Liver (tissue), 9 donors: Measurements from ENCODE around the gene GSK3B. TPM values are rescaled to one million over a fixed set of nuclear protein-coding genes. Genes with fewer than 3 reads are reported as not detected.

ENCODE experiments used
- DNase-seq: peaks from one replicate; pipeline ENCODE4 v3.0.0-alpha.2; 2017; ENCODE audit warnings: low spot score
- H3K27ac ChIP-seq, 2 donors: one replicate each; pipeline ENCODE4 v1.7.0; 2013; ENCODE audit warnings: inconsistent platforms in 2 of 2, low read length in 2 of 2, control low read depth in 1 of 2, low read depth in 1 of 2, mild to moderate bottlenecking in 1 of 2
- H3K27me3 ChIP-seq, 4 donors: one replicate each; pipeline versions ENCODE4 v1.6.1 to v1.7.0; 2013; ENCODE audit warnings: low read length in 3 of 4, inconsistent platforms in 1 of 4, mild to moderate bottlenecking in 1 of 4, moderate library complexity in 1 of 4; ENCODE audit not compliant: control insufficient read depth in 4 of 4, insufficient read depth in 4 of 4
- H3K36me3 ChIP-seq, 4 donors: one replicate each; pipeline versions ENCODE4 v1.6.1 to v1.7.0; 2013; ENCODE audit warnings: low read length in 3 of 4, mild to moderate bottlenecking in 3 of 4, low read depth in 1 of 4, moderate library complexity in 1 of 4; ENCODE audit not compliant: control insufficient read depth in 4 of 4, insufficient read depth in 3 of 4
- H3K4me1 ChIP-seq, 4 donors: one replicate each; pipeline versions ENCODE4 v1.6.1 to v1.7.0; 2013; ENCODE audit warnings: low read length in 3 of 4, mild to moderate bottlenecking in 3 of 4, moderate library complexity in 1 of 4; ENCODE audit not compliant: control insufficient read depth in 4 of 4, insufficient read depth in 4 of 4
- H3K4me3 ChIP-seq, 3 donors: one replicate each; pipeline versions ENCODE4 v1.6.1 to v1.7.0; 2013; ENCODE audit warnings: low read length in 3 of 3, control low read depth in 1 of 3, low read depth in 1 of 3, mild to moderate bottlenecking in 1 of 3
- H3K9ac ChIP-seq, 2 donors: one replicate each; pipeline ENCODE4 v1.7.0; 2013; ENCODE audit warnings: low read length in 2 of 2, mild to moderate bottlenecking in 2 of 2, moderate library complexity in 2 of 2, control low read depth in 1 of 2, low read depth in 1 of 2
- H3K9me3 ChIP-seq, 4 donors: one replicate each; pipeline versions ENCODE4 v1.6.1 to v1.7.0; 2013; ENCODE audit warnings: low read length in 3 of 4; ENCODE audit not compliant: control insufficient read depth in 4 of 4
- ATF3 ChIP-seq: IDR thresholded peaks from 2 replicates; pipeline ENCODE4 v1.6.1; 2016; ENCODE audit warnings: antibody characterized with exemption
- CTCF ChIP-seq: fragments of 150-350 bp; IDR thresholded peaks from 2 replicates; pipeline ENCODE4 v1.5.1; 2017; ENCODE audit warnings: improper control_type of control experiment, low read depth, low read length; ENCODE audit not compliant: missing input control
- EGR1 ChIP-seq, 2 donors: IDR thresholded peaks; 2 replicates each; pipeline ENCODE4 v1.6.1; 2016 to 2018; ENCODE audit warnings: antibody characterized with exemption in 2 of 2, low read depth in 2 of 2
- FOXA1 ChIP-seq: IDR thresholded peaks from 2 replicates; pipeline ENCODE4 v1.6.1; 2016; ENCODE audit warnings: antibody characterized with exemption
- FOXA2 ChIP-seq: IDR thresholded peaks from 2 replicates; pipeline ENCODE4 v1.6.1; 2016; ENCODE audit warnings: antibody characterized with exemption
- GABPA ChIP-seq, 2 donors: IDR thresholded peaks in 1 of 2; conservative IDR thresholded peaks in 1 of 2; 2 replicates each; pipeline ENCODE4 v1.6.1; 2016; ENCODE audit warnings: antibody characterized with exemption in 2 of 2, mild to moderate bottlenecking in 1 of 2, moderate library complexity in 1 of 2
- HNF4A ChIP-seq, 2 donors: conservative IDR thresholded peaks; 2 replicates each; pipeline ENCODE4 v1.6.1; 2016; ENCODE audit warnings: antibody characterized with exemption in 2 of 2, mild to moderate bottlenecking in 2 of 2
- JUND ChIP-seq, 2 donors: IDR thresholded peaks; 2 replicates each; pipeline ENCODE4 v1.6.1; 2016; ENCODE audit warnings: antibody characterized with exemption in 2 of 2
- NR2F2 ChIP-seq: IDR thresholded peaks from 2 replicates; pipeline ENCODE4 v1.6.1; 2016; ENCODE audit warnings: antibody characterized with exemption
- RAD21 ChIP-seq, 2 donors: IDR thresholded peaks; 2 replicates each; pipeline ENCODE4 v1.6.1; 2016; ENCODE audit warnings: antibody characterized with exemption in 2 of 2, mild to moderate bottlenecking in 2 of 2
- REST ChIP-seq: IDR thresholded peaks from 2 replicates; pipeline ENCODE4 v1.6.1; 2016; ENCODE audit warnings: antibody characterized with exemption, mild to moderate bottlenecking
- RXRA ChIP-seq, 2 donors: IDR thresholded peaks; 2 replicates each; pipeline ENCODE4 v1.6.1; 2017 to 2018; ENCODE audit warnings: antibody characterized with exemption in 2 of 2, mild to moderate bottlenecking in 1 of 2
- TAF1 ChIP-seq: conservative IDR thresholded peaks from 2 replicates; pipeline ENCODE4 v1.6.1; 2016; ENCODE audit warnings: antibody characterized with exemption, mild to moderate bottlenecking
- YY1 ChIP-seq: IDR thresholded peaks from 2 replicates; pipeline ENCODE4 v1.6.1; 2016; ENCODE audit warnings: antibody characterized with exemption, mild to moderate bottlenecking
- ZBTB33 ChIP-seq: IDR thresholded peaks from 2 replicates; pipeline ENCODE4 v1.6.1; 2016; ENCODE audit warnings: antibody characterized with exemption
- WGBS: extraction: QIAGEN DNeasy Blood & Tissue Kit; methylation state at CpG from one replicate; pipeline ENCODE4 v1.1.7; 2013; 5-methylcytosine and 5-hydroxymethylcytosine counted together
- polyA plus RNA-seq, 2 donors: library from polyadenylated mRNA; stranded (reverse) in 1 of 2; unstranded in 1 of 2; fragments of 200-250 nt in 1 of 2; fragments of >200 nt in 1 of 2; fragmentation: Nextera tagmentation in 1 of 2; extraction: Ambion mirVana in 1 of 2; gene quantifications; one replicate each; pipeline versions ENCODE4 v1.2.1 to v1.2.3, GENCODE V29; 2013 to 2015
- total RNA-seq, 2 donors: library from RNA; depleted of rRNA; stranded (reverse); fragments of >200 nt; gene quantifications; one replicate each; pipeline ENCODE4 v1.2.3, GENCODE V29; 2014
- donor health status: healthy.
- donor health status: healthy.
- donor health status: healthy.
- donor health status: healthy.
- donor health status: healthy.

GSK3B gene
- total and polyA plus RNA-seq, 4 donors, result 10.5 to 20.8 (median 18.5) TPM

- WGBS, result 80% methylated on average over 2 of the region's 2 CpGs
- Histone ChIP-seq H3K27me3 (no peaks in the 10 kb centered on the region), H3K9me3 (no peaks in the 10 kb centered on the region), H3K27ac (no peak overlapping the region), H3K9ac (no peak overlapping the region), H3K36me3 (no peaks in the 10 kb centered on the region), H3K4me1 (peaks cover 0 to 3% (median 2%) of the 10 kb centered on the region in 4 donors), H3K4me3 (no peak overlapping the region)
- DNase-seq, result no peak
- TF ChIP-seq RAD21 (IDR thresholded peaks at IDR 0.05), result no peak
- TF ChIP-seq JUND (IDR thresholded peaks at IDR 0.05), result no peak
- TF ChIP-seq GABPA (IDR thresholded peaks at IDR 0.05 in 1 of 2, conservative IDR thresholded peaks at IDR 0.05 in 1 of 2), result no peak
- TF ChIP-seq YY1, result no peak
- no peak for TF ChIP-seq ATF3
- no peak for TF ChIP-seq REST
- TF ChIP-seq TAF1, result no peak
- TF ChIP-seq ZBTB33, result no peak
- no peak for TF ChIP-seq RXRA (IDR thresholded peaks at IDR 0.05)
- no peak for TF ChIP-seq HNF4A (conservative IDR thresholded peaks at IDR 0.05)
- TF ChIP-seq EGR1 (IDR thresholded peaks at IDR 0.05; ENCODE audit: low read depth in 2 of 2), result no peak
- TF ChIP-seq CTCF, result no peak
- TF ChIP-seq FOXA1, result no peak
- TF ChIP-seq FOXA2, result no peak
- TF ChIP-seq NR2F2, result no peak
These were observed 71.5 kb downstream of the GSK3B start for GRCh38 chr3:120022729-120023128.

GRCh38 chr3:120021523-120021922, 72.7 kb downstream of the GSK3B start:
- Histone ChIP-seq H3K27ac (no peak overlapping the region), H3K4me1 (peaks cover 0 to 3% (median under 1%) of the 10 kb centered on the region in 4 donors), H3K36me3 (no peaks in the 10 kb centered on the region), H3K9me3 (no peaks in the 10 kb centered on the region), H3K9ac (no peak overlapping the region), H3K27me3 (no peaks in the 10 kb centered on the region), H3K4me3 (no peak overlapping the region)
- TF ChIP-seq REST, result no peak
- DNase-seq, result no peak
